H4 (cell line): ENCODE data around the gene LDB2. TPM values are rescaled to one million over a fixed set of nuclear protein-coding genes. Genes with fewer than 3 reads are reported as not detected.
"Not testable (repeated sequence)": the region's sequence is repeated elsewhere in the genome, so short reads cannot be mapped to it uniquely, and the experiment has no call there.

ENCODE experiments used
- DNase-seq: peaks from one replicate; pipeline ENCODE4 v3.0.0-alpha.2; 2015; ENCODE audit warnings: low spot score
- total RNA-seq: library from RNA; depleted of rRNA; stranded (reverse); fragments of >200 nt; shearing (Covaris generic); gene quantifications from 2 replicates; pipeline ENCODE4 v1.2.3, GENCODE V29; 2014; rRNA removed

The LDB2 gene
- total RNA-seq = 16.8 and 21.6 TPM in 2 replicates

GRCh38 chr4:16897991-16898827 is at the start of gene LDB2:
LDB2 (minus strand) TSS chr4:16898645.
- peak; percentile 92 for DNase-seq

- DNase-seq = no peak
Measured at GRCh38 chr4:16942491-16942890, 44.0 kb upstream of the LDB2 start.

- DNase-seq = no peak
Measured at GRCh38 chr4:16939178-16939577, 40.7 kb upstream of the LDB2 start.

GRCh38 chr4:16938512-16939040 is 40.1 kb upstream of the LDB2 start:
- no peak for DNase-seq

GRCh38 chr4:16931339-16932305 is 33.2 kb upstream of the LDB2 start:
- no peak for DNase-seq

GRCh38 chr4:16926214-16926613 is 27.8 kb upstream of the LDB2 start:
- no peak for DNase-seq

GRCh38 chr4:16918716-16919115 is 20.3 kb upstream of the LDB2 start:
- DNase-seq = not testable (repeated sequence)

GRCh38 chr4:16916719-16917337 is 18.4 kb upstream of the LDB2 start:
- peak; percentile 86 for DNase-seq

- no peak for DNase-seq
Measured at GRCh38 chr4:16916031-16916430, 17.6 kb upstream of the LDB2 start.

- no peak for DNase-seq
Measured at GRCh38 chr4:16914208-16914607, 15.8 kb upstream of the LDB2 start.

GRCh38 chr4:16912896-16913295 is 14.5 kb upstream of the LDB2 start:
- DNase-seq = no peak

GRCh38 chr4:16909281-16909680 is 10.8 kb upstream of the LDB2 start:
- no peak for DNase-seq

GRCh38 chr4:16908377-16909021 is 10.1 kb upstream of the LDB2 start:
- no peak for DNase-seq

GRCh38 chr4:16900325-16900724 is 1.9 kb upstream of the LDB2 start:
- no peak for DNase-seq

- DNase-seq = peak; percentile 69
Measured at GRCh38 chr4:16896881-16897750, 1.3 kb downstream of the LDB2 start.

GRCh38 chr4:16894406-16894805 is 4.0 kb downstream of the LDB2 start:
- no peak for DNase-seq

- DNase-seq = no peak
Measured at GRCh38 chr4:16893141-16893651, 5.2 kb downstream of the LDB2 start.

GRCh38 chr4:16890651-16891050 is 7.8 kb downstream of the LDB2 start:
- DNase-seq = no peak

- DNase-seq = no peak
Measured at GRCh38 chr4:16889945-16890344, 8.5 kb downstream of the LDB2 start.

GRCh38 chr4:16887887-16888286 is 10.6 kb downstream of the LDB2 start:
- no peak for DNase-seq
